Measurements from ENCODE around the gene CBLC.
"Not testable (repeated sequence)": the region's sequence is repeated elsewhere in the genome, so short reads cannot be mapped to it uniquely, and the experiment has no call there.

The CBLC gene

DNA sequence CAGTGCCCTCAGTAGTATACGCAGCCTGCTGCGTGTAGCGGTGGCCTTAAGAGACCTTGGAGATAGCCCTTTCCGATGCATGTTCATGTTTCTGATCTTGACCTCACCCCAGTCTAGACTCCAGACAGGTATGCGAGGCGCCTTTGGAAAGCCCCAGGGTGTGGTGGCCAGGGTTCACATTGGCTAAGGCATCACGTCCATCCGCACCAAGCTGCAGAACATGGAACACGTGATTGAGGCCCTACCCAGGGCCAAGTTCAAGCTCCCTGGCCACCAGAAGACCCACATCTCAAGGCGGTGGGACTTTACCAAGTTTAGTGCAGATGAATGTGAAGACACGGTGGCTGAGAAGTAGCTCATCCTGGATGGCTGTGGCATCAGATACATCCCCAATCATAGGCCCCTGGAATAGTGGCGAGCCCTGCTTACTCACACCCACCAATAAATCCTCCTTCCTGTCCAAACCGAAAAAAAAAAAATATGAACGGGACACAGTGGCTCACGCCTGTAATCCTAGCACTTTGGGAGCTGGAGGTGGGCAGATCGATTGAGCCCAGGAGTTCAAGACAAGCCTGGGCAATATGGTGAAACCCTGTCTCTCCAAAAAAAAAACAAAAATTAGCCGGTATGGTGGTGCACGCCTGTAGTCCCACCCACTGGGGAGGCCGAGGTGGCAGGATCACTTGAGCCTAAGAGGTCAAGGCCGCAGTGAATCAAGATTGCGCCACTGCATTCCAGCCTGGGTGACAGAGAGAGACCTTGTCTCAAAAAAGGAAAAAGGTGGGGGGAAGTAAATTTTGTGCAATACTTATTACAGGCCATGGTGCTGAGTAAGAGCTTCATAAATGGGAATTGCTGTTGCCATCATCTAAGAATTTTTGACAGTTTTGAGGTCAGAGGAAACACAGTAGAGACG is 12.4 kb upstream of the CBLC start:
- in situ Hi-C loops (cut with HindIII; ENCODE audit: low sequenced_read_pairs) = no loop called here

DNA sequence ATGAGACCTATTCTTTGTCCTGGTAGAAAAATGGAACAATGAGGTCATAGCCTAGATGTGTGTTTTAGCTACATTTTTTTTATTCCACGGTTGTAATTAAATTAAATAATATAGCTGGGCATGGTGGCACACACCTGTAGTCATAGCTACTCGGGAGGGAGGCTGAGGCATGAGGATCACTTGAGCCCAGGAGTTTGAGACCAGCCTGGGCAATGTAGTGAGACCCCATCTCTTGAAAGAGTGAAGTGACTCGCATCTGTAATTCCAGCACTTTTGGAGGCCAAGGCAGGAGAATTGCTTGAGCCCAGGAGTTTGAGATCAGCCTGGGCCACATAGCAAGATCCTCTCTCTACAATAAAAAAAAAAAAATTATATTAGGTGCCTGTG is 11.7 kb upstream of the CBLC start:
- in situ Hi-C loops (cut with HindIII; ENCODE audit: low sequenced_read_pairs) = no loop called here

DNA sequence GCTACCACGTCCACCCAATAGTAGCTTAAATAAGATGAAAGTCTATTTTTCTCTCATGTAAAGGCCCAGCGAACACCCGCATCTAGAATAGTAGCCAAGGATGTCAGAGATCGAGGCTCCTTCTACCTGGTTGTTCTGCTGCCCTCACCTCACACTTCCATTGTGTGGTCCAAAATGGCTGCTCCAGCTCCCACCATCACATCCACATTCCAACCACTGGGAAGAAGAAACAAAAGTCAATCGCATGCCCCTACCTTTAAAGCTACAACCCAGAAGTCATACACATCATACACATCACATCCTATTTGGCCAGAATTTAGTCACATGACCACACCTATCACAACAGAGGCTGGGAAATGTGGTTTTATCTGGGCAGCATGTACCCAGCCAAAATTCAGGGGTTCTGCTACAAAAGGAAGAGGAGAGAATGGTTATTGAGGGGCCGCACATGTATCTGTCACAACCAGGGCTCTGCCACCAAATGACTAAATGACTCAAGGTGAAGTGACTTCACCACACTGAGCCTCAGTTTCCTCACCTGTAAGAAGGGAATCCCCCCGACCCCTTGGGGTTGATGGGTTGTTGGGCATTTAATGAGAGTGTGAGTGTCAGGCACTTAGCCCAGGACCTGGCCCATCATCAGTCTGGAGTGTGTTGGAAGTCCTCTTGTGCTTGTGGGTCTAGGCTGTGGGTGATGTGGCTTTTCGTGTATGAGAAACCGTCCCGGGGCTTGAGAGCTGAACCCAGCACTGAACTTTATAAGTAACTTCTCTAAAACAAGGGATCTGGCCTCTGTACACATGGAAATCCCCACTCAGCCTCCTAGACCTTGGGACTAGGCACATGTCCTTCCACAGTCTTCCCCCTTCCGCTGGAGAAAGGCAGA is 10.2 kb upstream of the CBLC start:
- in situ Hi-C loops (cut with HindIII; ENCODE audit: low sequenced_read_pairs) = no loop called here

GRCh38 chr19:44770550-44771257 is 7.0 kb upstream of the CBLC start:
- in situ Hi-C loops (cut with HindIII; ENCODE audit: low sequenced_read_pairs) = no loop called here

DNA sequence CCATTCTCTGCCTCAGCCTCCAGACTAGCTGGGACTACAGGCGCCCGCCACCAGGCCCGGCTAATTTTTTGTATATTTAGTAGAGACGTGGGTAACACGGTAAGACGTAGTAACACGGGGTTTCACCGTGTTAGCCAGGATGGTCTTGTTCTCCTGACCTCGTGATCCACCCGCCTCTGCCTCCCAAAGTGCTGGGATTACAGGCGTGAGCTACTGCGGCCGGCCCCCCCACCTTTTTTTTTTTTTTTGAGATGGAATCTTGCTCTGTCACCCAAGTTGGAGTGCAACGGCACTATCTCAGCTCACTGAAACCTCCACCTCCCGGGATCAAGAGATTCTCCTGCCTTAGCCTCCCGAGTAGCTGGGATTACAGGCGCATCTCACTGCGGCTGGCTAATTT is 5.5 kb upstream of the CBLC start:
- in situ Hi-C loops (cut with HindIII; ENCODE audit: low sequenced_read_pairs) = not testable (repeated sequence)

- in situ Hi-C loops (cut with HindIII; ENCODE audit: low sequenced_read_pairs) = no loop called here
These were observed 4.7 kb upstream of the CBLC start for GRCh38 chr19:44772959-44773358.

DNA sequence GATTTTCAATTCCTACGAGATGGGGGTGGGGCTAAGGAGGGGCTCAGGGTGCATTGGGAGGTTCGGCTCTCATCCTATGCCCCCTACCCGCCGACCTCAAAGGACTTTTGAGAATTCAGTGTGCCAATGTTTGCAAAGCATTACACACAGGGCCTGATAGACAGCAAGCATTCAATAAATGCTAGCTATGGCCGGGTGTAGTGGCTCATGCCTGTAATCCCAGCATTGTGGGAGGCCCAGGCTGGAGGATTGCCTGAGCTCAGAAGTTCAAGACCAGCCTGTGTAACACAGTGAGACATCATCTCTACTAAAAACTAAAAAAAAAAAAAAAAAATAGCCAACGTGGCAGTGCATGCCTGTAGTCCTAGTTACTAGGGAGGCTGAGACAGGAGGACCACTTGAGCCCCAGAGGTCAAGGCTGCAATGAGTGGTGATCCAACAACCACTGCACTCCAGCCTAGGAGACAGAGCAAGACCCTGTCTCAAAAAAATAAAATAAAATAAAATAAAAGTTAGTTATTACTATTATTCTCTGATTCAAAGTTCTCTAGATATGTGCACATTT is 1.9 kb upstream of the CBLC start:
- in situ Hi-C loops (cut with HindIII; ENCODE audit: low sequenced_read_pairs) = no loop called here

DNA sequence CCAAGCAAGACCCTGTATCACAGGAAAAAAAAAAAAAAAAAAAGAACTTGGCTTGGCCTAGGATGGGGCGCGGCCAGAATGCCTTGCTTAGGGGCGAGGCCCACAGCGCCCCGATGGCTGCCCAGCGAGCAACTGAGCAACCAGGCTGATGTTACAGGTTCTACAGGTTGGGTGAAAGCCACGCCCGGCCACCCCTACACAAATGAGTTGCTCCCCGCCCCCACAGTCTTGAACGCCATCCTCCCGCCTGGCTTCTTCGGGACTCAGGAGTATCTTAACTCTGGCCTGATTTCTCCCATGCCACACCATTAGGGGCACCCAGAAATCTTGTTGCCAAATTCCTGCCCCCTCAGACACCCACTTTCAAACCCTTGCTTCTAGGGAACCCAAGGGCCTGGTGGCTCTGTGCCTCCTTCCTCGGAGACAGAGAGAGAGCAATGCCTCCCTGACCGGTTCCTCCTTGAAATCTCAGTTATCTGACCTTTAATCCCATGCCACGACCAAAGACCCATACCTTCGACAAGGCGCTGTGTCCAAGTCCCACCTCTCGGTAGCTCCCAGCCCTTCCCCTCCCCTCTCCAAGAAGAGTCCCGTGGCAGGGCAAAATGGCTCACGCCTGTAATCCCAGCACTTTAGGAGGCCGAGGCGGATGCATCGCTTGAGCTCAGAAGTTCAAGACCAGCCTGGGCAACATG is 1.1 kb upstream of the CBLC start:
- in situ Hi-C loops (cut with HindIII; ENCODE audit: low sequenced_read_pairs) = no loop called here

DNA sequence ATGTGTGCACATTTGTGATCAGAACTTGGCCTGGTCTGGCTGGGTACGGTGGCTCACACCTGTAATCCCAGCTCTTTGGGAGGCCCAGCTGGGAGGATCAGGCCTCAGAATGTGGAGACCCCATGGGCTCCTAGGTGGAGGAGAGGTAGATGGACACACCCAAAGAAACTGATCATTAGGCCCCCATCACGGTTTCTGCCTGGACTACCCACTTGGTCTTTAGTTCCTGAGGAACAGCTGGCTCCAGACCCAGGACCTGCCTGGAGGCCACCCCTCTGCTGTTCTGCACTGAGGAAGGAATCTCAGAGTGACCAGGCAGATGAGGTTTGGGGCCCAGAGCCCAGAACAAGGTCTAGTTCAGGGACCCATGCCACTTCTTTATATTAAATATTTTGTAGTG is 1.5 kb downstream of the CBLC start:
- in situ Hi-C loops (cut with HindIII; ENCODE audit: low sequenced_read_pairs) = no loop called here

DNA sequence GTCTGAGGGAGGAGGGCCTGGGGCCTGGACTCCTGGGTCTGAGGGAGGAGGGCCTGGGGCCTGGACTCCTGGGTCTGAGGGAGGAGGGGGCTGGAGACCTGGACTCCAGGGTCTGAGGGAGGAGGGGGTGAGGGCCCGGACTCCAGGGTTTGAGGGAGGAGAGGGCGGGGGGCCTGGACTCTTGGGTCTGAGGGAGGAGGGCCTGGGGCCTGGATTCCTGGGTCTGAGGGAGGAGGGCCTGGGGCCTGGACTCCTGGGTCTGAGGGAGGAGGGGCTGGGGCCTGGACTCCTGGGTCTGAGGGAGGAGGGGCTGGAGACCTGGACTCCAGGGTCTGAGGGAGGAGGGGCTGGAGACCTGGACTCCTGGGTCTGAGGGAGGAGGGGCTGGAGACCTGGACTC is 4.0 kb downstream of the CBLC start:
- in situ Hi-C loops (cut with HindIII; ENCODE audit: low sequenced_read_pairs) = not testable (repeated sequence)

GRCh38 chr19:44782729-44783128 is 5.0 kb downstream of the CBLC start:
- in situ Hi-C loops (cut with HindIII; ENCODE audit: low sequenced_read_pairs) = no loop called here

DNA sequence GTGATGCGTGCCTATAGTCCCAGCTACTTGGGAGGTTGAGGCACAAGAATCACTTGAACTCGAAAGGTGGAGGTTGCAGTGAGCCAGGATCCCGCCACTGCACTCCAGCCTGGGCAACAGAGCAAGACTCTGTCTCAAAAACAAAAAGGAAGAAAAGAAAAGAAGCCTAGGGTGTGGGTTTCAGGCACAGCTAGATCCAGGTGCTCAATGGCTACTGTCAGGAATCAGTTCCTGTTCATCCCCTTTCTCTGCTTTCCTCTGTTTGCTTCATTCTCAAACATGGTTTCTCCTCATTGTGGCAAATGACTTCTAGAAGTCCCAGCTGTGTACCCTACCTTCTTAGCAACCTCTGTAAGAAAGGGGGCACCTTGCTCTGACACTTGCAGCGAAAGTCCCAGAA is 5.9 kb downstream of the CBLC start:
- in situ Hi-C loops (cut with HindIII; ENCODE audit: low sequenced_read_pairs) = no loop called here

DNA sequence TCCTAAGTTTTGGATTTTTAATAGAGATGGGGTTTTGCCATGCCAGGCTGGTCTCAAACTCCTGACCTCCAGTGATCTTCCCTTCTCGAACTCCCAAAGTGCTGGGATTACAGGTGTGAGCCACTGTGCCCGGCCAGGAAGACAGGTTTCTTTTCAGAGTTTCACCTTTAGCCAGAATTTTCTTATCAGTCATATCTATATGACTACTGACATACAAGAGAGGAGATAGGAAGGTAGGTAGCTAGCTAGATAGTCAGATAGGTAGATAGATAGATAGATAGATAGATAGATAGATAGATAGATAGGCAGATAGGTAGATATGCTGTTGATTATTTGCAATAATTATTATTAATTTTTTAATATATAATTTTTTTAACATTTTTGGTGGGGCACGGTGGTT is 7.6 kb downstream of the CBLC start:
- in situ Hi-C loops (cut with HindIII; ENCODE audit: low sequenced_read_pairs) = no loop called here

DNA sequence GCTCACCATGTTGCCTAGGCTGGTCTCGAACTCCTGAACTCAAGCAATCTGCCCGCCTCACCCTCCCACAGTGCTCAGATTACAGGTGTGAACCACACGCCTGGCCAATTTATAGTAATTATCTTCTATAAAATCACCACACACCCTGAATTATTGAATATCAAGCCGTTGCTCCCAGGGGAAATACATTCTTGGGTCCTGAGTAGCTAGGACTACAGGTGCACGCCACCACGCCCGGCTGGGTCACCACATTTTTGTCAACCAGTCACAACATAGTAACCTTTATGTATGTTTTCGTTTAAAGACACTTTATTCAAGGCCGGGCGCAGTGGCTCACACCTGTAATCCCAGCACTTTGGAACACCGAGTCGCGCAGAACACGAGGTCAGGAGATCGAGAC is 8.3 kb downstream of the CBLC start:
- in situ Hi-C loops (cut with HindIII; ENCODE audit: low sequenced_read_pairs) = no loop called here

- in situ Hi-C loops (cut with HindIII; ENCODE audit: low sequenced_read_pairs) = no loop called here
These were observed 11.3 kb downstream of the CBLC start for GRCh38 chr19:44788971-44789370.

DNA sequence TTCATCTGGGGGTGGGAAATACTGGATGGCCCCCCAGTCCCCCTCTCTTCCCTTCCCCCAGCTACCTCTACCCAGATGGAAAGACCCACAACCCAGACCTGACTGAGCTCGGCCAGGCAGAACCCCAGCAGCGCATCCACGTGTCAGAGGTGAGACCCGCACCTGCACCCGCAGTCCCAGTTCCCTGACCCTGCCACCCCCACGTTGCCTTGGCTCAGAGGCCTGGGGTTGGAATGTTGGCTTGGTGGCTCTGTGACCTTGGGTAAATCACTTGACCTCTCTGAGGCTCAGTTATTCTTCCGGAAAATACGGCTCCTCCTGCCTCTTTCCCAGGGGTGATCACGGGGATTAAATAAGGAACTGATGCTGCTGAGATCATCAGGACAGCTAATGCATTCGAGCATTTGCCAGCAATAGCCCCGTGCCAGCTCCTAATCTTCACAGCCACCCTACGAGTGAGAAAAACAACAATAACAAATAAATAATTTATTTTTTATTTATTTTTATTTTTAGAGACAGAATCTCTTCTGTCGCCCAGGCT is 12.3 kb downstream of the CBLC start:
- in situ Hi-C loops (cut with HindIII; ENCODE audit: low sequenced_read_pairs) = no loop called here

DNA sequence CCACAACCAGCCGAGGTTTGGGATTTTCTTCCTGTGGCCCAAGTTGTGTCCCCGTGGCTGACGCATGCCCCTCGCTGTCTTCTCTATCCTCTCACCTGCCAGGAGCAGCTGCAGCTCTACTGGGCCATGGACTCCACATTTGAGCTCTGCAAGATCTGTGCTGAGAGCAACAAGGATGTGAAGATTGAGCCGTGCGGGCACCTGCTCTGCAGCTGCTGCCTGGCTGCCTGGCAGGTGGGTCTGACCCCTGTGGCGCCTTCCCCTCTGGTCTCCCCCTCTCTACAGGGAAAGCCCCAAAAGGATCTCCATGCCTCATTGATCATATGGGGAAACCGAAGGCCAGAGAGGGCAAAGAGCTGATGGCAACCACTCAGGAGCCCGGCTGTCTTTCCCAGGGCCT is 14.6 kb downstream of the CBLC start:
- in situ Hi-C loops (cut with HindIII; ENCODE audit: low sequenced_read_pairs) = no loop called here

- in situ Hi-C loops (cut with HindIII; ENCODE audit: low sequenced_read_pairs) = loop anchor here (5.0 kb wide), 1 partner anchor 43 kb away; no protein-coding TSS in a partner anchor
These were observed 16.9 kb downstream of the CBLC start for GRCh38 chr19:44794610-44795009.

- in situ Hi-C loops (cut with HindIII; ENCODE audit: low sequenced_read_pairs) = loop anchor here (5.0 kb wide), 1 partner anchor 42 kb away; no protein-coding TSS in a partner anchor
These were observed 17.8 kb downstream of the CBLC start for GRCh38 chr19:44795398-44795987.
